Fibroblast of pulmonary artery (primary cell): Measurements from ENCODE around the gene METRNL.

Experiments used
- DNase-seq: peaks from one replicate; pipeline ENCODE4 v3.0.0-alpha.2; 2010; ENCODE audit warnings: low read depth
- H3K4me3 ChIP-seq: replicated peaks from 2 replicates; pipeline ENCODE4 v1.5.1; 2011; ENCODE audit warnings: low read depth, mild to moderate bottlenecking, control low read depth, low read length, moderate library complexity
- CTCF ChIP-seq: IDR thresholded peaks from 2 replicates; pipeline ENCODE4 v1.5.1; 2011; ENCODE audit warnings: mild to moderate bottlenecking, control low read depth, low read length, inconsistent platforms; ENCODE audit errors: missing control alignments

Gene METRNL

DNA sequence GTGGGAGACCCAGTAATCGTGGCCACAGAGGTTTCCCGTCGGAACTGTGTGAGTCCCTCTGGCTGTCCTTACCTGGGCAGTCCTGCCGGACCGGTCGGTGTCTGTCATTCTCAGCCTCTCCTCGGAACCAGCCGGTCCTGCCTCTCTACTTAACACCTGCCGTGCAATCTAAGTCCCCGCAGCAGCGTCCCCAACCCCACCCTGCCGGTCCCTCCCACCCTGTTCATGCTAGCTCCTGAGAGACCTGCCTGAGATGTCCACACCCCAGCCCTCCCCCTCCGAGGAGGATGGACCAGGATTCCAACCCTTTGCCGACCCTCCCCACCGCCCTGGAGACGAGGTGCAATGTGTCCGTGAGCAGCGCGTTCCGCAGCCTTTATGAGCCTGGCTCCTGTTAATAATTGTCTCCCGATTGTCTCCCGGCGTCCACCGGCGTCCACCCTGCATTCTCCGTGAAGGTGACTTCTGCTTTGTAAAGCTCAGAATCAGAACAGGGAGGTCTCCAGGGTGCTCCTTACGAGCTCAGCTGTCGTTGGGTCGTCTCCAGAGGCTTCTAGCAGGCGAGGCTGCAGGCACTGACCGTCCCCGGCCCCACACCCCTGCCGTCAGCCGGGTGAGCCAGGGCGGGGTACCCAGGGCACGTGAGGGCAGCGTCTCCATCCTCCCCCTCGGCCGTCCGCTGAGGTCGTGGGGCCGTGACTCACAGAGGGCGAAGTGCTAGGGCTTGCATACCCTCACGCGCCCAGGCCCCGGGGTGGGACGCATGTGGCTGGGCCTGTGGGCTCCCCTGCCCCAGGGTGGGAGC, 10.1 kb downstream of the METRNL start:
- no peak for TF ChIP-seq CTCF
- no peak overlapping the region for H3K4me3 ChIP-seq
- no peak for DNase-seq

- TF ChIP-seq CTCF: no peak
- H3K4me3 ChIP-seq: no peak overlapping the region
- DNase-seq: no peak
These were observed 11.2 kb downstream of the METRNL start for GRCh38 chr17:83090444-83091256.

DNA sequence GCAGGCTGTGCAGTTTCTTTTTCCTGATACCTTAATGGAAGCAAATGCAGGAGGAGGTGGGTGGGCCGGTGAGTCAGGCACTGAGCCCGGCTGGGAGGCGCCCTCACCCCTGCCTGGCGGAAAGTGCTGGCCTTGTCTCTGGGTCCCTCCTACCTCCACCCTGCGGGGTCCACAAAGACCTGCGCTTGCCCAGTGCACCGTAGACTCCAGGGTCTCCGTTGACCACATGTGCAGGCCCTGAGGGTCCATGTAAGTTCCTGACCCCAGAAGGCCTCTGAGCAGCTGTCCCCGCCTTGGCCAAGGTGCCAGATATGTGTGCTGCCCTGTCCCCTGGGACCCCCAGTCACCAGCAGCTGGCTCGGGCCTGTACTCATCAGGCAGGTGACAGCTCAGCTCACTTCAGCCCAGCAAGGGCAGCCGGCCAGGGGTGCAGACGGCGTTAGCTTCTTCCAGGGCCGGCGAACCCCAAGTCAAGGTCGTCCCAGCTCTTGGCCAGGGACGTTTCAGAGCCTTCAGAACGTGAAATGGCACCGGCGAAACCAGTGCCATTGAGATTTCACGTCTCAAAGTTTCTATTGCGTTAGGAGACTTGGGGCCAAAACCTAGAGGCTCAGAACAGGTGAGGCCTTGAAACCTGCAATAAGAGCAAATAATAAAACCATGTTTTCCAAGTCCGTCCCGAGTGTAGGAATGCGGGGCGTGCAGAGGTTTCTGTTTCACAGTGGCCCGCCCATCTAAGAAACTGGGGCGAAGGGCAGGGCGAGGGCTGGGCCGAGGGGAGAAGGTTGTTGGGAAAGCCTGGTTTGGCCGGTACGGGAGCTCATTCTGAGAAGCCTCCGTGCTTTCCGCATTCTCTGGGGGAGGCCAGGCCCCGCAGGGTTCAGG, 12.1 kb downstream of the METRNL start:
- H3K4me3 ChIP-seq: no peak overlapping the region
- no peak for TF ChIP-seq CTCF
- no peak for DNase-seq

- no peak overlapping the region for H3K4me3 ChIP-seq
- no peak for DNase-seq
- TF ChIP-seq CTCF: no peak
These were observed 12.8 kb downstream of the METRNL start for GRCh38 chr17:83092186-83092585.

DNA sequence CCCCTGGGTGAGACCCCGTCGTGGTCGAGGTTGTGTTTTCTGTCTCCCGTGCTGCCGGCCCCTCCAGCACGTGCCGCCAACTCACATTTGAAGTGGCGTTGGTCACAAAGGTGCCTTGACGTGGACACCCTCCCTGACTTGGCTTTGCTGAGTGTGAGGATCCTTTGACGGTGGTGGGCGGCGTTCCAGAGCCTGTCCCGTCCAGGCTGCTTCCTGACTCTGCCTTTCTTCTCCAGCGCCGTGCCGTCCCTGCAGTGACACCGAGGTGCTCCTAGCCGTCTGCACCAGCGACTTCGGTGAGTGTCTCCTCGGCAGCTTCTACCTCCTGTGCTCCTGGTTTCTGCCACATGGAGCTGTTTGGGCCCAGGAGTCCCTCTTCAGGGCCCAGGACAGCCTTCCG, 13.5 kb downstream of the METRNL start:
- no peak overlapping the region for H3K4me3 ChIP-seq
- no peak for DNase-seq
- no peak for TF ChIP-seq CTCF

GRCh38 chr17:83093506-83093905, 14.1 kb downstream of the METRNL start:
- no peak for DNase-seq
- TF ChIP-seq CTCF: no peak
- no peak overlapping the region for H3K4me3 ChIP-seq
